Lower lobe of right lung (tissue), 2 donors: Measurements from ENCODE around the gene PLXNA4. TPM values are rescaled to one million over a fixed set of nuclear protein-coding genes. Genes with fewer than 3 reads are reported as not detected.

Source experiments
- ATAC-seq, 2 donors: fragments of 200-7000 bp; cut with Tn5 transposase; one replicate each; pipeline ENCODE4 v1.9.1; 2020 to 2022; ENCODE audit warnings: mild to moderate bottlenecking in 2 of 2, moderate library complexity in 2 of 2
- DNase-seq: peaks from one replicate; pipeline ENCODE4 v3.0.0-alpha.2; 2020
- H3K27ac ChIP-seq: fragments of 200-600 bp; one replicate; pipeline ENCODE4 v1.8.0; 2022
- H3K27me3 ChIP-seq: fragments of 200-600 bp; one replicate; pipeline ENCODE4 v1.8.0; 2022; ENCODE audit warnings: low read depth
- H3K36me3 ChIP-seq: fragments of 200-600 bp; one replicate; pipeline ENCODE4 v1.8.0; 2022; ENCODE audit warnings: mild to moderate bottlenecking
- H3K4me1 ChIP-seq: fragments of 200-600 bp; one replicate; pipeline ENCODE4 v1.8.0; 2022
- H3K4me3 ChIP-seq: fragments of 200-600 bp; one replicate; pipeline ENCODE4 v1.8.0; 2022; ENCODE audit warnings: mild to moderate bottlenecking
- H3K9me3 ChIP-seq: fragments of 200-600 bp; one replicate; pipeline ENCODE4 v1.8.0; 2022
- intact Hi-C: fragments of 100-400 bp; cut with DNase I; formaldehyde crosslinking; loops from one replicate; pipeline ENCODE4 v1.11.0; 2022
- total RNA-seq: library from RNA; stranded (reverse); fragmentation: NEBNext Ultra II Directional; extraction: Animal tissue kit (Norgen Biotek cat#: 25700); gene quantifications from one replicate; pipeline ENCODE4 v1.2.1, GENCODE V29; 2021
- TF ChIP-seq, protein P1 (sequence below): fragments of 200-600 bp; IDR thresholded peaks from one replicate; pipeline ENCODE4 v1.8.0; 2022; ENCODE audit warnings: antibody characterized with exemption, mild to moderate bottlenecking
- donor health status: DM: no; HTN: yes; CAD: no; lungs with severe emphysema.

PLXNA4 gene
- total RNA-seq, 1 donor from 2014 or later, result 4.3 TPM

GRCh38 chr7:132527467-132528410 lies 48.5 kb downstream of the PLXNA4 start:
- DNase-seq (no peak), ATAC-seq (no peak)
- Histone ChIP-seq H3K9me3 (no peaks in the 10 kb centered on the region), H3K4me1 (no peaks in the 10 kb centered on the region), H3K27me3 (no peaks in the 10 kb centered on the region), H3K27ac (no peak overlapping the region), H3K4me3 (no peak overlapping the region), H3K36me3 (no peaks in the 10 kb centered on the region)
- TF ChIP-seq, protein P1, sequence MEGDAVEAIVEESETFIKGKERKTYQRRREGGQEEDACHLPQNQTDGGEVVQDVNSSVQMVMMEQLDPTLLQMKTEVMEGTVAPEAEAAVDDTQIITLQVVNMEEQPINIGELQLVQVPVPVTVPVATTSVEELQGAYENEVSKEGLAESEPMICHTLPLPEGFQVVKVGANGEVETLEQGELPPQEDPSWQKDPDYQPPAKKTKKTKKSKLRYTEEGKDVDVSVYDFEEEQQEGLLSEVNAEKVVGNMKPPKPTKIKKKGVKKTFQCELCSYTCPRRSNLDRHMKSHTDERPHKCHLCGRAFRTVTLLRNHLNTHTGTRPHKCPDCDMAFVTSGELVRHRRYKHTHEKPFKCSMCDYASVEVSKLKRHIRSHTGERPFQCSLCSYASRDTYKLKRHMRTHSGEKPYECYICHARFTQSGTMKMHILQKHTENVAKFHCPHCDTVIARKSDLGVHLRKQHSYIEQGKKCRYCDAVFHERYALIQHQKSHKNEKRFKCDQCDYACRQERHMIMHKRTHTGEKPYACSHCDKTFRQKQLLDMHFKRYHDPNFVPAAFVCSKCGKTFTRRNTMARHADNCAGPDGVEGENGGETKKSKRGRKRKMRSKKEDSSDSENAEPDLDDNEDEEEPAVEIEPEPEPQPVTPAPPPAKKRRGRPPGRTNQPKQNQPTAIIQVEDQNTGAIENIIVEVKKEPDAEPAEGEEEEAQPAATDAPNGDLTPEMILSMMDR, result no peak
- intact Hi-C loops, result no loop called here

- Histone ChIP-seq H3K27ac (no peak overlapping the region), H3K36me3 (no peaks in the 10 kb centered on the region), H3K4me3 (no peak overlapping the region), H3K27me3 (no peaks in the 10 kb centered on the region), H3K9me3 (no peaks in the 10 kb centered on the region), H3K4me1 (no peaks in the 10 kb centered on the region)
- ATAC-seq (no peak), DNase-seq (no peak)
- TF ChIP-seq, protein P1, result no peak
- intact Hi-C loops, result no loop called here
Observed at GRCh38 chr7:132526111-132526740, 50.0 kb downstream of the PLXNA4 start.

DNA sequence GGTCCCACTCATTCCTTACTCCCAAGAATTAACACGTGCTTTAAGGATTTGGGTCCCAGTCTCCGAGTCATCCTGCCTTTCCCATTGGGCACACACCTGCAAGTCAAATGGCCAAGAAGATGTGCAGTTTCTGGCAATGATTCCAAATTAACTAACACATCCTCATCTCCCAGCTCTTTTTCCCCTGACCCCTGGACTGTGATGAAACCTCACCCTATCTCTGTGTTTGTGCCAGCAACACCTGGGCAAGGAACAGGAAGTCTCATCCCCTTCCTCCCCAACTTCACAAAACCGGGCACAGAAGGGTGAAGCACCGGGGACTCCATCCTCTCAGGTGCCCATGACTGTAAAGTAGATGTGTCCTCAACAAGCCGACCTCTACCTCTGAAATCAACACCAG lies 54.8 kb downstream of the PLXNA4 start:
- intact Hi-C loops, result no loop called here
- ATAC-seq (no peak), DNase-seq (no peak)
- H3K27me3 ChIP-seq, result no peaks in the 10 kb centered on the region
- H3K9me3 ChIP-seq, result no peaks in the 10 kb centered on the region
- peaks cover 9% of the 10 kb centered on the region for H3K4me1 ChIP-seq
- no peaks in the 10 kb centered on the region for H3K36me3 ChIP-seq
- H3K27ac ChIP-seq, result no peak overlapping the region
- no peak overlapping the region for H3K4me3 ChIP-seq
- TF ChIP-seq, protein P1, result no peak

- H3K27ac ChIP-seq, result no peak overlapping the region
- H3K27me3 ChIP-seq, result no peaks in the 10 kb centered on the region
- DNase-seq (no peak), ATAC-seq (no peak)
- H3K36me3 ChIP-seq, result no peaks in the 10 kb centered on the region
- intact Hi-C loops, result no loop called here
- TF ChIP-seq, protein P1, result no peak
- H3K4me3 ChIP-seq, result no peak overlapping the region
- peaks cover 9% of the 10 kb centered on the region for H3K4me1 ChIP-seq
- no peaks in the 10 kb centered on the region for H3K9me3 ChIP-seq
Observed at GRCh38 chr7:132520591-132521280, 55.5 kb downstream of the PLXNA4 start.

DNA sequence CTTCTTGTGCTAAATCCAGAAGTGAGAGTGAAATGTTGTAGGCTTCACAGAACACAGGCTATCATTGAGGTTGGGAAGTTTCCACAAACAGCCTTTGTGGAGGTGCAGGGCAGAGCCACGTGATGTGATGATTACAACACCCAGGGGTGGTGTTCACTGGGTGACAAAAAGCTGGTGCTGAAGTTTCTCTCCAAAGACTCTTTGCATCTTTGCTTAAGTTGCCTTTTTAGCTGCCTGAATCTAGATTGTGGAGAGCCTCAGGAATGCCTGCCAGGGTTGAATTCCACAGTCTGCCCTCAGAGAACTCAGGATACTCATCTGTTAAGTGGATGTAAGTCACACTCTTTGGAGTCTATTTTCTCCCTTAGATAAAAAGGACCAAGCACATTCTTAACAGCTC lies 56.3 kb downstream of the PLXNA4 start:
- H3K27me3 ChIP-seq, result no peaks in the 10 kb centered on the region
- no peak overlapping the region for H3K27ac ChIP-seq
- peak; percentile 58 to 63 for ATAC-seq
- intact Hi-C loops, result no loop called here
- H3K4me1 ChIP-seq, result peaks cover 9% of the 10 kb centered on the region
- TF ChIP-seq, protein P1, result no peak
- no peak overlapping the region for H3K4me3 ChIP-seq
- H3K9me3 ChIP-seq, result no peaks in the 10 kb centered on the region
- no peaks in the 10 kb centered on the region for H3K36me3 ChIP-seq
- no peak for DNase-seq
